HG03469 (cell line): ENCODE data around the gene SLC1A2.
A peak's percentile ranks its signal among the peaks of the same experiment; 100 is the strongest.

ENCODE experiments used
- ATAC-seq: cut with Tn5 transposase; IDR thresholded peaks from one replicate; pipeline ENCODE4 v1.9.1; 2021; ENCODE audit warnings: mild to moderate bottlenecking, moderate library complexity, moderate number of reproducible peaks; ENCODE audit not compliant: unreplicated experiment

The SLC1A2 gene

DNA sequence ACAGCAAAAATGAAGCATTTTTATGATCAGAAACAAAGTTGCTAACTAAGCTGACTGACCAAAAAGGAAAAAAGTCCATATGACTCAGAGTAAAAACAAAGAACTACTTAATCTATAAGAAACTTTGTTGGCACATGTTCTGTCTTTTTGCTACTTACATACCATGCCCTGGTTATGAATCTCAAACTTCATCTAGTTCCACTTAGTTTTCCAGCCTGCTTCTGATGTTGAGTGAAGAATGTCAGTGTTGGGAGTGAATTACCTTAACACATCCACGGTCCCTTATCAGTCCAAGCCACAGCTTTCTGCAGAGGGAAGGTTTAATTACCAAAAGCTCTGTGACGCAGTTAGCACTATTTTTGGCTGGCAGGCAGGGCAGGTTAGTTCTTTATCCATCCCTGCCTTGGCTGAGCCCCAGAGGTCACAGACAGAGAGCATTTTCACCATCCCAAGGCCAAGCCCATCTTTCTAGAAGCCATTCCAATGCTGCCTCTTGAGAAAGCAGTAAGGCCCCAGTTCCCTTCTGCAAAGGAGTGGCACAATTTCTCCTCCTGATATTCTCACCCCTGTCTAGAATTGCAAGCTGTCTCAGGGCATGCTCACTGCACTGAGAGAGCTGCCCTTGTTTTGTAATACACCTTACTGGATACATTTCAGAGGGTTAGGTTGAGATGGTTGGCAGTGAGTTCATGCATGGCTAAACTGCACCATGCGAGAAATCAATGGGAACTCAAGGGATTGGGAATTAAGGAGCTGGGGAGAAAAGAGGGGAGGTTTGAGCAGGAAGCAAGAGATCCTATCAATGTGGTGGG is 67.1 kb downstream of the SLC1A2 start:
- ATAC-seq = no peak

- ATAC-seq = no peak
Measured at GRCh38 chr11:35349897-35350296, 69.5 kb downstream of the SLC1A2 start.

DNA sequence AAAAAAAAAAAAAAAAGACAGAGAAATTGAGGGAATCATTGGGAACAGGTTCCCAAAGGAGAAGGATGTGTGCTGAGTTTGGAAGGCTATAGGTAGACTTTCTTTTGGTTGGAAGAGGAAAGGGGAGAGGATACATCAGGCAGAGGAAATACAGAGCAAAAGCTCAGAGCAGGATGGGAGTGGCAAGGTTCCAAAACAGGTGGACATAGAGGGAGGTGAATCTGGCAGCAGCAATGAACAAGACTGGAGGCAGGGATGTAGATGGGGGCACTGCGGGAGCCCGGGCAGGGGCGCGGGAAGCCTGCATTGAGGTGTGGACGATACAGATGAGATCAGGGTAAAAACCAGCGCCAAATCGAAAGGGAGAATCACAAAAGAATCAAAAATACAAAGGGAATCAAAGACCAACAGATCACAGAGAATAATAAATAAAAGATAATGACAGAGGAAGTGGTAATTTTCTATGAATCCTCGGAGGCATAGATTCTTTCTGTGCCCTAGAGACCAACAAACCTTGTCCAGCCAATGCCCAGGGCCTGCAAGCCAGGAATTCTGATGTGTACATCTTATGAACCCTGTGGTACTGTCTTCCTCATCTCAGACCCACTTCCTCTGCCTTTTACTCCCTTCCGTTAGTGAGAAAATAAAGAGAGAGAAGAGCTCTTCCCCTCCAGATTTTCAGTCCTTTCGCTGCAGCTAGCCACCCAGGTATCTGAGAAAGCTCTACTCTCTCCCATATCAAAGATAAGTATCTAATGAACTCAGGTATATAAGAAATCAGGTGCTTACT is 70.3 kb downstream of the SLC1A2 start:
- ATAC-seq = no peak

- no peak for ATAC-seq
Measured at GRCh38 chr11:35347921-35348331, 71.4 kb downstream of the SLC1A2 start.

GRCh38 chr11:35347173-35347878 is 72.0 kb downstream of the SLC1A2 start:
- ATAC-seq = no peak

DNA sequence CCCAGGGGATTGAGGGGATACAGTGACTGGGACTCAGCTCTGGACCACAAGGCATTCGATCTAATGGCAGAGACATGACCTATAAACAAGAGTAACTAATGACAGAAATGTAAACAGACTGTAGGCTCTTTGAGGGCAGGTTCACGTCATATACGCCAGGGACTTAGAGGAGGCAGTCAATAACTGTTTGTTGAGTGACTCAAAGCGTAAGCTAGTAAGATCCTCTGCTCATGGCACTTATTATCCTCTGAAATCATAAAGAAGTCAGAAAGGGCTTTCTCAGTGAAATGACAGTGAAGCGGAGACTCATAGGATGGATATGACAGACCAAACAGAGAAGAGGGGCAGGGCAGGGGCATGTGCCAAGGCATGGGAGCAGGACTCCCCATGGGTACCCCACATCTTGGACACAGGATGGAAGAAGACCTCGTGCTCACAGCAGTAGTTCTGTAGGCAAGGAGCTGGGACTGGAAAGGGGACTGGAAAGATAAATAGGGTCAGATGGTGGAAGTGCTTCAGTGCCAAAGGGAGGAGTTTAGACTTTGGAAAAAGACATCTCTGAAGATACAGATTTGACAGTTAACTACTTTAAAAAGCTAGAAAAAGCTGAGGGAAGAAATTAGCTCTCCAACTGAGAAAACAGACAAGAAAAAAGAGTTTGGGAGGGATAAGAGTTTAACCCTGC is 72.7 kb downstream of the SLC1A2 start:
- ATAC-seq = no peak

- ATAC-seq = no peak
Measured at GRCh38 chr11:35344681-35345574, 74.4 kb downstream of the SLC1A2 start.

DNA sequence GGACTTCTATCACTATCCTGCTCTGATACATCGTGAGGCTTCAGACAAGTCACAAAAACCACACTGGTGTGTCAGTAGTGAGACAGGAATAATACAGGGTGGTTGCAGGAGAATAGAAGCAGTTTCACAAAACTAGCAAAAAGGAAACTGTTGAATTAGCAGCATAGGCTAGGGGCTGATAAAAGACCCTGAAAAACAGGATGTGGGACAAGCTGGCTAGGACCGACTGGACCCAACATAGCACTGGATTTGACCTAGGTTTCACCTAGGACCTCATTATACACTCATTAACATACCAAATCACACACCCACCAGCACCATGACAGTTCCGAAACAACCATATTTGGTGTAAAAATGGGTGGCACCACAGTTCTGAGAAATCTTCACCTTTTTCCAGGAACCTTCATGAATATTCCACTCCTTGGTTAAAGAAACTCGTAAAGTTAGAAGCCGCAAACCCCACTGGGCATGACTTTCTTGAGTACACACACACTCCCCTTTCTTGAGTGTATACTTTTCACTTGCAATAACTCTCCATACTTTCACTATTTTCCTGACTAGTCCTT is 76.2 kb downstream of the SLC1A2 start:
- peak; percentile 53 for ATAC-seq

- ATAC-seq = no peak
Measured at GRCh38 chr11:35340715-35341114, 78.6 kb downstream of the SLC1A2 start.

GRCh38 chr11:35340071-35340470 is 79.3 kb downstream of the SLC1A2 start:
- no peak for ATAC-seq

DNA sequence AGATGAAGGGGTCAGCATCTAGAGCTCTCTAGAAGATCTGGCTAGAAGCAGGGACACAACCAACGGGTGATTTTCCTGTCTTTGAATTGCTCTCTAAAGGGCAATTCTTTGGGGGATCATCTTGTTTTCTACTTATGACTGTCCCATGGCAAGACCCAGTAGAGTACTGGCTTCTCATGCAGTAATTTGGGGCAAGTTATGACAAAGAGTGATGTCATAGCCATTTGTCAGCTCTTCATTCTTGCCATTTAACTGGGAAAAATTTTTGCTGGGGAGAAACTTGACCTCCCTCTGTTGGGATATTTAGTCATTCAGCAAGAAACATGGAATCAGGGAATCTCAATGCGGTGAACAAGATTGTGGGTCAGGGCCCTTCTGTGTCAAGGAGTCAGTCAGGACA is 80.4 kb downstream of the SLC1A2 start:
- ATAC-seq = no peak

DNA sequence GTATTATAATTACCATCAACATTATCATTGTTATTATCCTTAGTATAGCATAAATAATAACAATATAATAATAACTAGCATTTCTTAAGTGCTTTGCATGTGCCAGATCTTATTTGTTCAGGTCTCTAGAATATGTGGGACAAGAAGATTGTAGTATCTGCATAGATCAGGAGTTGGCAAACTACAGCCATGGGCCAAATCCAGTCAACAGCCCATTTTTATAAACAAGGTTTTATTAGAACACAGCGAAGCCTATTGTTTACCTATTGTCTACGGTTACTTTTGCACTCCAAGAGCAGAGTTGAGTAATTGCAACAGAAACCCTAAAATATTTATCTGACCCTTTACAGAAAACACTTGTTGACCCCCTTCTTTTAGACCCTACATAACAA is 81.4 kb downstream of the SLC1A2 start:
- ATAC-seq = no peak

GRCh38 chr11:35337136-35337913 is 82.0 kb downstream of the SLC1A2 start:
- no peak for ATAC-seq

DNA sequence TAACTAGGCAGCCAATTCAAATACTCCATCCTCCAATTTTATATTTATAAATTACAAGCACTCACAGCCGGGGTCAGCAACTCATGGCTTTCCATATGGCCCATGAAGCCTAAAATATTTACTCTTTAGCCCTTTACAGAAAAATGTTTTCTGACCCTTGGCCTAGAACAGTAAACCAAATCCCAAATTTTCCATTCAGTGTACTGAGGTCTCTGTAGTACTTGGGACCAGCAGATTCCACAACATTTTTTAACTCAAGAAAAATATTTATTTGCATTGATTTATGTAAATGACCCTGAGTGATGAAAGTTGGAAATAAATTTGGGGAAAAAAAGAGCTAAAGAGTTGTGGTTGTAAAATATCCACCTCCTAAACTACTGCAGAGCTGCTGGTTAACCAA is 82.6 kb downstream of the SLC1A2 start:
- ATAC-seq = no peak

- no peak for ATAC-seq
Measured at GRCh38 chr11:35335226-35335625, 84.1 kb downstream of the SLC1A2 start.

DNA sequence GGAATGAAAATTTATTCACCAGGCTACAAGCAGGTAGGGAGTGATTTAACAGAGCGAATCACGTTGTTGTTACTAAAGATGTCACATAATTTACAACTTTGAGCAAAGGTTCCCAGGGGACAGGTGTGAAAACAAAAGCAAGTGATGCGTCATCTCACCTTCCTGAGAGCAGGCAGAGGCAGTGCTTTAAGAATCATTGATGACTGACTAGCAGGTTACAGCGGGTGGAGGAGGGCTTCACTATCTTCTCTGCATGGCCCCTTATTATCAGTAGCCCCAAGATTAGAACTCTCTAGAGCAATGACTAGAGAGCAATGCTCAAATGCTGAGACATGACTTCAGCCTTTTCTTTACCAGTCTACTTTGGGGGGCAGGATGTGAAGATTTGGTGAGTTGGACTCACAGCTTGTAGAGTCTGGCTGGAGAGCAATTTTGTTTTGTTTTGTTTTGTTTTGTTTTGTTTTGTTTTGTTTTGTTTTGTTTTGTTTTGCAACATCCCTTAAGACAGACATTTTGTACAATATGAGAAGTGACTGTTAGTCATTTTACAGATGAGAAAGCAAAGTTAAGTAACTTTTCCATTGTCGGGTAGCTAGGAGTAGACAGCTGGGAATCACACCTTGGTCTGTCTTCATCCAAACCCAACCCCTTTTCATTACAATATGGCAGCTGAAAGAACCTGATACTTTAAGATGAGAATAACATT is 84.8 kb downstream of the SLC1A2 start:
- ATAC-seq = peak; percentile 59

GRCh38 chr11:35332524-35332923 is 86.8 kb downstream of the SLC1A2 start:
- no peak for ATAC-seq

DNA sequence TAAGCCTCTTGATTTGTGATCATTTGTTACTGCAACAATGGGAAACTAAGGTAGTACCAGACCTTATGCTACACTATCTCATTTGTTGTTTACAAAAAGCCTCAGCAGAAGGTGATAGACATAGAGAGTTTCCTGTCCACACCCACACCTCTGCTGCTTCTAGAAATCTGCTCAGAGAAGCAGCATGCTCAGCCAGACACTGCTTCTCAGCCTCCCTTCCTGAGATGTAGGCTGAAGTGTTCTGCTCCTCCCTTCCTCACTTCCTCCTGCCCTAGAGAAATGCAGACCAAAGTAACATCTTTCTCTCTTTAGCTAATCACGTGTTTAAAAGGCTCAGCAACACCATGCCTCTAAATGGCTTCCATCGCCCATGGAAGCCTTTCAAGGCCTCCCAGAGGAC is 88.4 kb downstream of the SLC1A2 start:
- ATAC-seq = no peak
